GM12874 (cell line): Measurements from ENCODE around the gene PRR15L.

ENCODE experiments used
- CTCF ChIP-seq: IDR thresholded peaks from 2 replicates; pipeline ENCODE4 v1.5.1; 2011; ENCODE audit warnings: low read depth, mild to moderate bottlenecking, control low read depth, low read length, moderate library complexity; ENCODE audit not compliant: insufficient read depth

PRR15L gene

GRCh38 chr17:47925678-47925988 is 32.0 kb downstream of the PRR15L start:
- TF ChIP-seq CTCF, result no peak

- TF ChIP-seq CTCF, result no peak
Measured at GRCh38 chr17:47924785-47925677, 32.7 kb downstream of the PRR15L start.

GRCh38 chr17:47918991-47919390 is 38.7 kb downstream of the PRR15L start:
- no peak for TF ChIP-seq CTCF

GRCh38 chr17:47918006-47918405 is 39.7 kb downstream of the PRR15L start:
- TF ChIP-seq CTCF, result no peak

- no peak for TF ChIP-seq CTCF
Measured at GRCh38 chr17:47917581-47917980, 40.1 kb downstream of the PRR15L start.

- TF ChIP-seq CTCF, result no peak
Measured at GRCh38 chr17:47916489-47917208, 41.0 kb downstream of the PRR15L start.

GRCh38 chr17:47915776-47916398 is 41.8 kb downstream of the PRR15L start:
- TF ChIP-seq CTCF, result no peak
